Liver (tissue), 9 donors: ENCODE results near the gene BTBD9. TPM values are rescaled to one million over a fixed set of nuclear protein-coding genes. Genes with fewer than 3 reads are reported as not detected.

Experiments
- DNase-seq: peaks from one replicate; pipeline ENCODE4 v3.0.0-alpha.2; 2017; ENCODE audit warnings: low spot score
- H3K27ac ChIP-seq, 2 donors: one replicate each; pipeline ENCODE4 v1.7.0; 2013; ENCODE audit warnings: inconsistent platforms in 2 of 2, low read length in 2 of 2, control low read depth in 1 of 2, low read depth in 1 of 2, mild to moderate bottlenecking in 1 of 2
- H3K27me3 ChIP-seq, 4 donors: one replicate each; pipeline versions ENCODE4 v1.6.1 to v1.7.0; 2013; ENCODE audit warnings: low read length in 3 of 4, inconsistent platforms in 1 of 4, mild to moderate bottlenecking in 1 of 4, moderate library complexity in 1 of 4; ENCODE audit not compliant: control insufficient read depth in 4 of 4, insufficient read depth in 4 of 4
- H3K36me3 ChIP-seq, 4 donors: one replicate each; pipeline versions ENCODE4 v1.6.1 to v1.7.0; 2013; ENCODE audit warnings: low read length in 3 of 4, mild to moderate bottlenecking in 3 of 4, low read depth in 1 of 4, moderate library complexity in 1 of 4; ENCODE audit not compliant: control insufficient read depth in 4 of 4, insufficient read depth in 3 of 4
- H3K4me1 ChIP-seq, 4 donors: one replicate each; pipeline versions ENCODE4 v1.6.1 to v1.7.0; 2013; ENCODE audit warnings: low read length in 3 of 4, mild to moderate bottlenecking in 3 of 4, moderate library complexity in 1 of 4; ENCODE audit not compliant: control insufficient read depth in 4 of 4, insufficient read depth in 4 of 4
- H3K4me3 ChIP-seq, 3 donors: one replicate each; pipeline versions ENCODE4 v1.6.1 to v1.7.0; 2013; ENCODE audit warnings: low read length in 3 of 3, control low read depth in 1 of 3, low read depth in 1 of 3, mild to moderate bottlenecking in 1 of 3
- H3K9ac ChIP-seq, 2 donors: one replicate each; pipeline ENCODE4 v1.7.0; 2013; ENCODE audit warnings: low read length in 2 of 2, mild to moderate bottlenecking in 2 of 2, moderate library complexity in 2 of 2, control low read depth in 1 of 2, low read depth in 1 of 2
- H3K9me3 ChIP-seq, 4 donors: one replicate each; pipeline versions ENCODE4 v1.6.1 to v1.7.0; 2013; ENCODE audit warnings: low read length in 3 of 4; ENCODE audit not compliant: control insufficient read depth in 4 of 4
- ATF3 ChIP-seq: IDR thresholded peaks from 2 replicates; pipeline ENCODE4 v1.6.1; 2016; ENCODE audit warnings: antibody characterized with exemption
- EGR1 ChIP-seq, 2 donors: IDR thresholded peaks; 2 replicates each; pipeline ENCODE4 v1.6.1; 2016 to 2018; ENCODE audit warnings: antibody characterized with exemption in 2 of 2, low read depth in 2 of 2
- FOXA1 ChIP-seq: IDR thresholded peaks from 2 replicates; pipeline ENCODE4 v1.6.1; 2016; ENCODE audit warnings: antibody characterized with exemption
- GABPA ChIP-seq, 2 donors: IDR thresholded peaks in 1 of 2; conservative IDR thresholded peaks in 1 of 2; 2 replicates each; pipeline ENCODE4 v1.6.1; 2016; ENCODE audit warnings: antibody characterized with exemption in 2 of 2, mild to moderate bottlenecking in 1 of 2, moderate library complexity in 1 of 2
- HNF4A ChIP-seq, 2 donors: conservative IDR thresholded peaks; 2 replicates each; pipeline ENCODE4 v1.6.1; 2016; ENCODE audit warnings: antibody characterized with exemption in 2 of 2, mild to moderate bottlenecking in 2 of 2
- JUND ChIP-seq, 2 donors: IDR thresholded peaks; 2 replicates each; pipeline ENCODE4 v1.6.1; 2016; ENCODE audit warnings: antibody characterized with exemption in 2 of 2
- MAX ChIP-seq: IDR thresholded peaks from 2 replicates; pipeline ENCODE4 v1.6.1; 2016; ENCODE audit warnings: antibody characterized with exemption
- RAD21 ChIP-seq, 2 donors: IDR thresholded peaks; 2 replicates each; pipeline ENCODE4 v1.6.1; 2016; ENCODE audit warnings: antibody characterized with exemption in 2 of 2, mild to moderate bottlenecking in 2 of 2
- REST ChIP-seq: IDR thresholded peaks from 2 replicates; pipeline ENCODE4 v1.6.1; 2016; ENCODE audit warnings: antibody characterized with exemption, mild to moderate bottlenecking
- RXRA ChIP-seq, 2 donors: IDR thresholded peaks; 2 replicates each; pipeline ENCODE4 v1.6.1; 2017 to 2018; ENCODE audit warnings: antibody characterized with exemption in 2 of 2, mild to moderate bottlenecking in 1 of 2
- SP1 ChIP-seq: IDR thresholded peaks from 2 replicates; pipeline ENCODE4 v1.6.1; 2018; ENCODE audit warnings: antibody characterized with exemption, mild to moderate bottlenecking
- TAF1 ChIP-seq: conservative IDR thresholded peaks from 2 replicates; pipeline ENCODE4 v1.6.1; 2016; ENCODE audit warnings: antibody characterized with exemption, mild to moderate bottlenecking
- YY1 ChIP-seq: IDR thresholded peaks from 2 replicates; pipeline ENCODE4 v1.6.1; 2016; ENCODE audit warnings: antibody characterized with exemption, mild to moderate bottlenecking
- ZBTB33 ChIP-seq: IDR thresholded peaks from 2 replicates; pipeline ENCODE4 v1.6.1; 2016; ENCODE audit warnings: antibody characterized with exemption
- WGBS: extraction: QIAGEN DNeasy Blood & Tissue Kit; methylation state at CpG from one replicate; pipeline ENCODE4 v1.1.7; 2013; 5-methylcytosine and 5-hydroxymethylcytosine counted together
- polyA plus RNA-seq, 2 donors: library from polyadenylated mRNA; stranded (reverse) in 1 of 2; unstranded in 1 of 2; fragments of 200-250 nt in 1 of 2; fragments of >200 nt in 1 of 2; fragmentation: Nextera tagmentation in 1 of 2; extraction: Ambion mirVana in 1 of 2; gene quantifications; one replicate each; pipeline versions ENCODE4 v1.2.1 to v1.2.3, GENCODE V29; 2013 to 2015
- total RNA-seq, 2 donors: library from RNA; depleted of rRNA; stranded (reverse); fragments of >200 nt; gene quantifications; one replicate each; pipeline ENCODE4 v1.2.3, GENCODE V29; 2014
- donor health status: healthy.
- donor health status: healthy.
- donor health status: healthy.
- donor health status: healthy.
- donor health status: healthy.

Gene BTBD9
- total and polyA plus RNA-seq, 4 donors = 2.0 to 12.4 (median 5.7) TPM

- Histone ChIP-seq H3K4me1 (no peaks in the 10 kb centered on the region), H3K4me3 (no peak overlapping the region), H3K27ac (no peak overlapping the region), H3K27me3 (no peaks in the 10 kb centered on the region), H3K36me3 (no peaks in the 10 kb centered on the region), H3K9ac (no peak overlapping the region), H3K9me3 (no peaks in the 10 kb centered on the region)
- DNase-seq = no peak
- TF ChIP-seq REST (no peak), JUND (IDR thresholded peaks at IDR 0.05) (no peak), YY1 (no peak), GABPA (IDR thresholded peaks at IDR 0.05 in 1 of 2, conservative IDR thresholded peaks at IDR 0.05 in 1 of 2) (no peak), ATF3 (no peak), RAD21 (IDR thresholded peaks at IDR 0.05) (no peak)
- 94% methylated on average over 5 of the region's 5 CpGs for WGBS
Measured at GRCh38 chr6:38415231-38416005, 224.3 kb downstream of the BTBD9 start.

- no peaks in the 10 kb centered on the region for H3K27me3 ChIP-seq
- no peak overlapping the region for H3K9ac ChIP-seq
- no peaks in the 10 kb centered on the region for H3K9me3 ChIP-seq
- no peak for DNase-seq
- TF ChIP-seq EGR1 (IDR thresholded peaks at IDR 0.05; ENCODE audit: low read depth in 2 of 2) = no peak
- no peak for TF ChIP-seq HNF4A (conservative IDR thresholded peaks at IDR 0.05)
- no peak for TF ChIP-seq RXRA (IDR thresholded peaks at IDR 0.05)
- TF ChIP-seq FOXA1 = no peak
- TF ChIP-seq ZBTB33 = no peak
- TF ChIP-seq MAX = no peak
- TF ChIP-seq REST = no peak
- no peak for TF ChIP-seq SP1
- TF ChIP-seq GABPA (IDR thresholded peaks at IDR 0.05 in 1 of 2, conservative IDR thresholded peaks at IDR 0.05 in 1 of 2) = no peak
- TF ChIP-seq TAF1 = no peak
- no peak for TF ChIP-seq YY1
- 92% methylated on average over 4 of the region's 4 CpGs for WGBS
- peaks cover 0 to 3% (median 0%) of the 10 kb centered on the region in 4 donors for H3K4me1 ChIP-seq
- no peaks in the 10 kb centered on the region for H3K36me3 ChIP-seq
- no peak overlapping the region for H3K27ac ChIP-seq
- H3K4me3 ChIP-seq = no peak overlapping the region
Measured at GRCh38 chr6:38413102-38413800, 226.5 kb downstream of the BTBD9 start.
